COR-L47 (cell line): Measurements from ENCODE around the gene CCDC57.
"Not testable (repeated sequence)": the region's sequence is repeated elsewhere in the genome, so short reads cannot be mapped to it uniquely, and the experiment has no call there.

ENCODE experiments used
- DNase-seq: peaks from one replicate; lab custom pipeline; 2025; lab: John Stamatoyannopoulos, UW

CCDC57 gene

GRCh38 chr17:82152556-82153294 is 59.9 kb downstream of the CCDC57 start:
- DNase-seq, result no peak

GRCh38 chr17:82152114-82152513 is 60.5 kb downstream of the CCDC57 start:
- no peak for DNase-seq

- DNase-seq, result no peak
These were observed 61.3 kb downstream of the CCDC57 start for GRCh38 chr17:82151106-82151957.

GRCh38 chr17:82149401-82150099 is 63.1 kb downstream of the CCDC57 start:
- no peak for DNase-seq

- no peak for DNase-seq
These were observed 63.6 kb downstream of the CCDC57 start for GRCh38 chr17:82148997-82149396.

GRCh38 chr17:82148011-82148410 is 64.6 kb downstream of the CCDC57 start:
- no peak for DNase-seq

GRCh38 chr17:82146663-82147654 is 65.7 kb downstream of the CCDC57 start:
- DNase-seq, result no peak

- DNase-seq, result no peak
These were observed 67.0 kb downstream of the CCDC57 start for GRCh38 chr17:82145550-82146155.

- DNase-seq, result no peak
These were observed 69.3 kb downstream of the CCDC57 start for GRCh38 chr17:82143333-82143732.

- not testable (repeated sequence) for DNase-seq
These were observed 72.7 kb downstream of the CCDC57 start for GRCh38 chr17:82139961-82140360.

- DNase-seq, result no peak
These were observed 74.1 kb downstream of the CCDC57 start for GRCh38 chr17:82138511-82138992.

- DNase-seq, result peak; percentile 80
These were observed 78.5 kb downstream of the CCDC57 start for GRCh38 chr17:82134101-82134500.

- DNase-seq, result peak; percentile 45
These were observed 79.3 kb downstream of the CCDC57 start for GRCh38 chr17:82133166-82133953.

- no peak for DNase-seq
These were observed 83.5 kb downstream of the CCDC57 start for GRCh38 chr17:82129095-82129494.

- no peak for DNase-seq
These were observed 84.4 kb downstream of the CCDC57 start for GRCh38 chr17:82128287-82128686.

- DNase-seq, result no peak
These were observed 84.9 kb downstream of the CCDC57 start for GRCh38 chr17:82127704-82128103.

GRCh38 chr17:82127315-82127595 is 85.4 kb downstream of the CCDC57 start:
- no peak for DNase-seq

- DNase-seq, result no peak
These were observed 85.9 kb downstream of the CCDC57 start for GRCh38 chr17:82126556-82127314.

- no peak for DNase-seq
These were observed 88.5 kb downstream of the CCDC57 start for GRCh38 chr17:82124101-82124500.
